PC-3 (cell line): ENCODE results near the gene ZNF277.

Experiments used
- EZH2 ChIP-seq: fragments of 300-600 bp; sonication (generic); IDR thresholded peaks from one replicate; pipeline ENCODE4 v1.6.1; 2017; ENCODE audit warnings: antibody characterized with exemption, mild to moderate bottlenecking, low read length; ENCODE audit not compliant: unreplicated experiment
- EZH2phosphoT487 ChIP-seq: fragments of 300-600 bp; sonication (generic); IDR thresholded peaks from 2 replicates; pipeline ENCODE4 v1.6.1; 2018; ENCODE audit warnings: mild to moderate bottlenecking, antibody characterized with exemption, low read length, borderline replicate concordance
- TF ChIP-seq, protein P1 (sequence below): fragments of 300-600 bp; sonication (generic); conservative IDR thresholded peaks from 2 replicates; pipeline ENCODE4 v1.5.1; 2017; ENCODE audit warnings: antibody characterized with exemption, low read depth, mild to moderate bottlenecking, low read length

GRCh38 chr7:112213735-112214134 lies 7.2 kb downstream of the ZNF277 start:
- no peak for TF ChIP-seq EZH2
- TF ChIP-seq, protein P1, sequence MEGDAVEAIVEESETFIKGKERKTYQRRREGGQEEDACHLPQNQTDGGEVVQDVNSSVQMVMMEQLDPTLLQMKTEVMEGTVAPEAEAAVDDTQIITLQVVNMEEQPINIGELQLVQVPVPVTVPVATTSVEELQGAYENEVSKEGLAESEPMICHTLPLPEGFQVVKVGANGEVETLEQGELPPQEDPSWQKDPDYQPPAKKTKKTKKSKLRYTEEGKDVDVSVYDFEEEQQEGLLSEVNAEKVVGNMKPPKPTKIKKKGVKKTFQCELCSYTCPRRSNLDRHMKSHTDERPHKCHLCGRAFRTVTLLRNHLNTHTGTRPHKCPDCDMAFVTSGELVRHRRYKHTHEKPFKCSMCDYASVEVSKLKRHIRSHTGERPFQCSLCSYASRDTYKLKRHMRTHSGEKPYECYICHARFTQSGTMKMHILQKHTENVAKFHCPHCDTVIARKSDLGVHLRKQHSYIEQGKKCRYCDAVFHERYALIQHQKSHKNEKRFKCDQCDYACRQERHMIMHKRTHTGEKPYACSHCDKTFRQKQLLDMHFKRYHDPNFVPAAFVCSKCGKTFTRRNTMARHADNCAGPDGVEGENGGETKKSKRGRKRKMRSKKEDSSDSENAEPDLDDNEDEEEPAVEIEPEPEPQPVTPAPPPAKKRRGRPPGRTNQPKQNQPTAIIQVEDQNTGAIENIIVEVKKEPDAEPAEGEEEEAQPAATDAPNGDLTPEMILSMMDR, result no peak
- TF ChIP-seq EZH2phosphoT487, result no peak
